Glutamatergic neuron (in vitro differentiated cells): Measurements from ENCODE around the gene HRH3. TPM values are rescaled to one million over a fixed set of nuclear protein-coding genes. Genes with fewer than 3 reads are reported as not detected.

Experiments
- DNase-seq: peaks from one replicate; pipeline ENCODE4 v3.0.0; 2022
- H3K27ac Mint-ChIP-seq: one replicate; pipeline ENCODE4 v1.8.0; 2020; ENCODE audit warnings: mild to moderate bottlenecking, mixed read lengths, inconsistent platforms; ENCODE audit not compliant: unreplicated experiment
- H3K27me3 Mint-ChIP-seq: one replicate; pipeline ENCODE4 v1.8.0; 2020; ENCODE audit warnings: mild to moderate bottlenecking, moderate library complexity, mixed read lengths, inconsistent platforms; ENCODE audit not compliant: unreplicated experiment
- H3K36me3 Mint-ChIP-seq: one replicate; pipeline ENCODE4 v1.8.0; 2020; ENCODE audit warnings: mild to moderate bottlenecking, mixed read lengths, inconsistent platforms; ENCODE audit not compliant: unreplicated experiment
- H3K4me1 Mint-ChIP-seq: one replicate; pipeline ENCODE4 v1.8.0; 2020; ENCODE audit warnings: mild to moderate bottlenecking, low read depth, mixed read lengths, inconsistent platforms; ENCODE audit not compliant: unreplicated experiment
- H3K4me3 Mint-ChIP-seq: one replicate; pipeline ENCODE4 v1.8.0; 2020; ENCODE audit warnings: mild to moderate bottlenecking, mixed read lengths, inconsistent platforms; ENCODE audit not compliant: unreplicated experiment
- H3K9me3 Mint-ChIP-seq: one replicate; pipeline ENCODE4 v1.8.0; 2020; ENCODE audit warnings: mild to moderate bottlenecking, moderate library complexity, mixed read lengths, inconsistent platforms; ENCODE audit not compliant: unreplicated experiment
- total RNA-seq: library from RNA; stranded (reverse); fragmentation: NEBNext Ultra II Directional; extraction: Animal tissue kit (Norgen Biotek cat#: 25700); gene quantifications from one replicate; pipeline ENCODE4 v1.2.1, GENCODE V29; 2021; ENCODE audit not compliant: unreplicated experiment
- TF ChIP-seq, protein P1 (sequence below): fragments of 200-600 bp; sonication (generic); IDR thresholded peaks from one replicate; pipeline ENCODE4 v1.5.0; 2021; ENCODE audit not compliant: partially characterized antibody, unreplicated experiment

HRH3 gene
- total RNA-seq, 1 donor from 2014 or later: 13.7 TPM

DNA sequence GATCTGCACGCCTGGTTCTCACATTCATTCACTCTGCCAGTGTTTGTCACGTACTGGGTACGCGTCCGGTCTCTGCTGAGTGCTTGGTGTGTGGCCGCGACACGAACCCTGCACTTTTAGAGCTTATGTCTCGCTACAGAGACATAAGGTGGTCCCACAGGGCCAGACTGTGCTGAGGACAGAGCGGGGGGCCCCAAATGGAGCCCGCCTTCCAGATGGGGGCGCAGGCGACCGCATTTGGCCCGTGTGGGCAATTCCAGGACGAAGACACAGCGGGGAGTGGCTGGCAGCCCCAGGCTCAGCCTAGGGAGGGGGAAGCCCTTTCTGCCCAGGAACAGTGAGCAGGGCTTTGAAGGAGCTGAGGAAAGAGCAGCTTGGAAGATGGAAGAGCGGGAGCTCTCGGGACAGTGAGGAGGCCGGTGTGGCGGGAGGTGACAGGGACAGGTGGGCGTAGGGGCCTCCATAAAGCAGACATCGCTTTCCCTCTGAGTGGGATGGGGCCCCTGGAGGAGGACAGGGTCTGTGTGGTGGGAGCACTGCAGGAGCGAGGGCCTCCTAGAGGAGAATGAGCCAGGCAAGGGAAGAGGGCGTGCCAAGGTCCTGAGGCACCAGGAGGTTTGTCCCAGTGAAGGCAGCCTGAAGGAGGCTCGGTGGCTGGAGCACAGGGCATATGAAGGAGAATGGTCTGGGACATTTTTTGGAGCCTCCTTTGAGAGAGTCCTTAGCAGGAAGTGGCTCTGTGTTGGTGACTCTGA, 45.0 kb downstream of the HRH3 start:
- TF ChIP-seq, protein P1, sequence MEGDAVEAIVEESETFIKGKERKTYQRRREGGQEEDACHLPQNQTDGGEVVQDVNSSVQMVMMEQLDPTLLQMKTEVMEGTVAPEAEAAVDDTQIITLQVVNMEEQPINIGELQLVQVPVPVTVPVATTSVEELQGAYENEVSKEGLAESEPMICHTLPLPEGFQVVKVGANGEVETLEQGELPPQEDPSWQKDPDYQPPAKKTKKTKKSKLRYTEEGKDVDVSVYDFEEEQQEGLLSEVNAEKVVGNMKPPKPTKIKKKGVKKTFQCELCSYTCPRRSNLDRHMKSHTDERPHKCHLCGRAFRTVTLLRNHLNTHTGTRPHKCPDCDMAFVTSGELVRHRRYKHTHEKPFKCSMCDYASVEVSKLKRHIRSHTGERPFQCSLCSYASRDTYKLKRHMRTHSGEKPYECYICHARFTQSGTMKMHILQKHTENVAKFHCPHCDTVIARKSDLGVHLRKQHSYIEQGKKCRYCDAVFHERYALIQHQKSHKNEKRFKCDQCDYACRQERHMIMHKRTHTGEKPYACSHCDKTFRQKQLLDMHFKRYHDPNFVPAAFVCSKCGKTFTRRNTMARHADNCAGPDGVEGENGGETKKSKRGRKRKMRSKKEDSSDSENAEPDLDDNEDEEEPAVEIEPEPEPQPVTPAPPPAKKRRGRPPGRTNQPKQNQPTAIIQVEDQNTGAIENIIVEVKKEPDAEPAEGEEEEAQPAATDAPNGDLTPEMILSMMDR: no peak
- Mint-ChIP-seq H3K36me3 (peaks cover 3% of the 10 kb centered on the region), H3K4me1 (peaks cover 6% of the 10 kb centered on the region), H3K4me3 (no peak overlapping the region), H3K9me3 (peaks cover 5% of the 10 kb centered on the region), H3K27ac (no peak overlapping the region), H3K27me3 (peaks cover 2% of the 10 kb centered on the region)
- DNase-seq: no peak

DNA sequence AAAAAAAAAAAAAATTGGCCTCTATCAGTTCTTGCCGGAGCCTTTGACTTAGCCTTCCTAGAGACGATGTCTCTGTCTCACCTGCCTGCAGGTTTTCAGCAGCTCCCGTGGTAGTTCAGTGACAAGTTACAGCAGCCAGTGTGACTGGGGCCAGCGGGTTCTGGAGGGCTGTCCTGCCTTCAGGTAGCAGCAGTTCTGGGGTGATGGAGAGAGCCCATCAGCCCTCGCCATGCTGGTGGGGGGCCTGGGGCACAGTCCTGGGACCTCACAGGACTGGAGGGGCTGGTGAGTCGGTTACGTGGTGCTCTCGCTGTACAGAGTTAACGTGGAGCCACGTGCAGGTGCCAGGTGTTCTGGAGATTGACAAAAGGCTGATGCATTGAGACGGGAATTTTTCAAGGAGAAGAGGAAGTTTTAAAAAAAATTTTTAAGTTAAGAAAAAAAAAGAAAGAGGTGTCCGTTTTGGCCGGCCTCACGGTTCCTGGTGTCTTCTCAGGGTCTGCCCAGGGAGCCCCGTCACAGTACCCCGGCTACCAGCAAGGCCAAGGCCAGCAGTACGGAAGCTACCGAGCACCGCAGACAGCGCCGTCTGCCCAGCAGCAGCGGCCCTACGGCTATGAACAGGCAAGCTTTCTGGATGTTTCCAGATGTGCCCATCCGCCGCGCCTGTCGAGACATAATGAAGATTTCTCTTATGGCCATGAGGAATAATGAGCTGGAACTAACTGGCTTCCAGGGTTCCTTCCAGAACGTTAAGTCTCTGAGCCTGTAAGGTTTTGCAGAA, 45.9 kb downstream of the HRH3 start:
- H3K27ac Mint-ChIP-seq: no peak overlapping the region
- peaks cover 3% of the 10 kb centered on the region for H3K36me3 Mint-ChIP-seq
- no peak for DNase-seq

DNA sequence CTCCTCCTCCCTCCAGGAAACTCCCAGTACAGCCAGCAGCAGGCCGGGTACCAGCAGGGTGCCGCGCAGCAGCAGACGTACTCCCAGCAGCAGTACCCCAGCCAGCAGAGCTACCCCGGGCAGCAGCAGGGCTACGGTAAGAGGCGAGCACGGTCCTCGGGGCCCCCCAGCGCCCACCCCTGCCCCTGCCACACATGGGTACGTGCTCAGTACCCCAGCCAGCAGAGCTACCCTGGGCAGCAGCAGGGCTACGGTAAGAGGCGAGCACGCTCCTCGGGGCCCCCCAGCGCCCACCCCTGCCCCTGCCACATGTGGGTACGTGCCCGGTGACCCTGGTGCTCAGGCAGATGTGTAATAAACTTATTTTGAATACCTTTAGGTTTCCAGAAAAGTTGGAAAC, 47.4 kb downstream of the HRH3 start:
- H3K27ac Mint-ChIP-seq: no peak overlapping the region
- H3K9me3 Mint-ChIP-seq: peaks cover 9% of the 10 kb centered on the region
- DNase-seq: no peak
- TF ChIP-seq, protein P1: no peak
- H3K36me3 Mint-ChIP-seq: peaks cover 3% of the 10 kb centered on the region
- H3K27me3 Mint-ChIP-seq: peaks cover 2% of the 10 kb centered on the region
- H3K4me1 Mint-ChIP-seq: peaks cover 3% of the 10 kb centered on the region
- no peak overlapping the region for H3K4me3 Mint-ChIP-seq

More for the DNA sequence above, 45.9 kb downstream of the HRH3 start:
- no peak overlapping the region for H3K4me3 Mint-ChIP-seq
- TF ChIP-seq, protein P1: no peak
- H3K9me3 Mint-ChIP-seq: peaks cover 8% of the 10 kb centered on the region
- H3K4me1 Mint-ChIP-seq: peaks cover 3% of the 10 kb centered on the region
- peaks cover 2% of the 10 kb centered on the region for H3K27me3 Mint-ChIP-seq

DNA sequence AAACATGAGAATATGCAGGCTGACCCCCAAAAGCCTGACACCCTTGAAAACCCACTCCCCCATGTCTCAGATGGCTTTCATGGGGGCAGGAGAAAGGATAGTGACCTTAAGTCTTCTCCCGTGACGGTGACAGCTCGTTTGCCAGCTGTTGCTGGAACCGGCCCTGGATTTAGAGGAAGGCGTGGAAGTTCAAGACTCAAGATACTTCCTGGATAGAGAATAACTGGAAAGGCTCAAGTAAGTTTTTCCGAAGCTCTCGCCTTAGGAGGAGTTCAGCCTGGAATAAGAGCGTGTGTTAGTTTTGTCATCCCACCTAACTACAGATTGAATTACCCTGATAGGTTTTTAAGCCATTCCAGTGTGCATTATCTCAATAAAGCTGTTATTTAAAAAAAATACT, 48.8 kb downstream of the HRH3 start:
- Mint-ChIP-seq H3K27me3 (peaks cover 2% of the 10 kb centered on the region), H3K36me3 (peaks cover 3% of the 10 kb centered on the region), H3K4me3 (no peak overlapping the region), H3K4me1 (peaks cover 1% of the 10 kb centered on the region), H3K9me3 (peaks cover 9% of the 10 kb centered on the region), H3K27ac (no peak overlapping the region)
- no peak for DNase-seq
- TF ChIP-seq, protein P1: no peak

DNA sequence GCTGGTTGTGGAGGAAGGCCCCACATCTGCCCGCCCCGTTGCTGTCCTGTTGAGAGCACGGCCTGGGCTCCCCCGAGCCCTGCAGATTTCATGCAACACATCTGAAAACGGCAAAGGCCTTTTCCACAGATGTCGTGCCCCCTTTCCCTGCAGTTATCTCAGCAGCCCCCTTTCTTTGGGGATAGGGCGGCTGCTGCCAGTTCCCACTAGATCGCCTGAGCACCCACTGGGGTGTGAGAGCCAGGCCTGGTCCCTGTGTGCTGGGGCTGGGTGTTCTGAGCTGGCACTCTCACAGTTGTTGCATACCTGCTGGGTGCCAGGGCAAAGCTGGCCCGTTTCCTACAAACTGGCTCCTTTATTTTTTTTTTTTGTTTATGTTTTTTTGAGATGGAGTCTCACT, 49.5 kb downstream of the HRH3 start:
- TF ChIP-seq, protein P1: no peak
- H3K27ac Mint-ChIP-seq: no peak overlapping the region
- no peak overlapping the region for H3K4me3 Mint-ChIP-seq
- peaks cover 9% of the 10 kb centered on the region for H3K9me3 Mint-ChIP-seq
- peaks cover 3% of the 10 kb centered on the region for H3K36me3 Mint-ChIP-seq
- peaks cover 4% of the 10 kb centered on the region for H3K4me1 Mint-ChIP-seq
- peaks cover 3% of the 10 kb centered on the region for H3K27me3 Mint-ChIP-seq
- DNase-seq: no peak
